H4 (cell line): ENCODE measurements around the gene ATOX1. TPM values are rescaled to one million over a fixed set of nuclear protein-coding genes. Genes with fewer than 3 reads are reported as not detected.
"Not testable (repeated sequence)": the region's sequence is repeated elsewhere in the genome, so short reads cannot be mapped to it uniquely, and the experiment has no call there.

Experiments
- DNase-seq: peaks from one replicate; pipeline ENCODE4 v3.0.0-alpha.2; 2015; ENCODE audit warnings: low spot score
- total RNA-seq: library from RNA; depleted of rRNA; stranded (reverse); fragments of >200 nt; shearing (Covaris generic); gene quantifications from 2 replicates; pipeline ENCODE4 v1.2.3, GENCODE V29; 2014; rRNA removed

The ATOX1 gene
- 85.3 and 121 TPM in 2 replicates for total RNA-seq

GRCh38 chr5:151758430-151759241, at the start of gene ATOX1:
TSS of gene ATOX1 (minus strand) at chr5:151758631. CDS start at chr5:151758551, 80 bp downstream.
- peak; percentile 76 for DNase-seq

DNA sequence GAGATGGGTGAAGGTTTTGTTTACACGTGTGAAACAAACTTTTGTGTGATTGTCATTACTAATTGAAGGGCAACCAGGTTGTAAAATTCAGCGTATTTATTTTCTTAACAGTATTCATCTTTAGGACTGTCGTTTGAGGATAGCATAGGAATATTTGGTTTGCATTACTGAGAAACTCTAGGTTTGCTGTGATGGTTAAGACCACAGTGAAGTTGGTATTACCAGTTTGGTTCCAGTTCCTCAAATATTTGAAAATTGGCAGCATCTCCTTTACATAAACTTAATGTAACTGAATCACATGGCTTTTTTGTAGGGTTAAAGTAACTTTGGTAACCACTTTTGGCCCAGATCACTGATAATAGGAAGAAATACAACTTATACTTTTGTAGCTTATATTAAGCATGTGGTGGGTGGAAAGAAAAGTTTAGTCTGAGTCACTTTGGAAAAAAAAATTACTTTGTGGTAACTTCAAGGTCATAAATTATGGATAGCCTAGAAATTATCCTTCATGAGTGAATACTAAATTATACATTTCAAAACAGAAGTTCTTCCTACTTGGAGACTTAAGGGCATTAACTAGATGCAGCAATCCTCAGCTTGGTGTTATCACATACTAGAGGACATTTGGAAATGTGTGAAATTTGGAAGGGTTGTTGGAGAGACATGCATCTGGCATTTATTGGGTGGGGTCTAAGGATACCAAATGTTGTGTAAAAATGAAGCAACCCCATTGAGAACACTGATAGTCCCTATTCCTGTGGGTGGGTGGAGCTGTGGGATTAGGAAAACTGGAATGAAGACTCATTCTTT, 47.2 kb upstream of the ATOX1 start:
- no peak for DNase-seq

DNA sequence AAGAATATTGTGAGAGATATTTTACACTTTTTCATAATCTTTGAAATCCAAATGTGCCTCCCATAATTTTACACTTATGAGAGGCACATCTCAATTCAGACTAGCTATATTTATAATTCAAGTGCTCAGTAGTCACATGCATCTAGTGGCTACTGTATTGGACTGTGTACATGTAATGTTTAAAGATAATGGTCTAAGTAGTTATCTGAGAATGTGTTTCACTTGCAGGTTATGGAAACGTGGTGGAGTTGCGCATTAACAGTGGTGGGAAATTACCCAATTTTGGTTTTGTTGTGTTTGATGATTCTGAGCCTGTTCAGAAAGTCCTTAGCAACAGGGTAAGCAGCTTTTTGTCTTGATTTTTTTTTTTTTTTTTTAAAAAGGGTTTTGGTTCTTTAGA, 42.1 kb upstream of the ATOX1 start:
- no peak for DNase-seq

DNA sequence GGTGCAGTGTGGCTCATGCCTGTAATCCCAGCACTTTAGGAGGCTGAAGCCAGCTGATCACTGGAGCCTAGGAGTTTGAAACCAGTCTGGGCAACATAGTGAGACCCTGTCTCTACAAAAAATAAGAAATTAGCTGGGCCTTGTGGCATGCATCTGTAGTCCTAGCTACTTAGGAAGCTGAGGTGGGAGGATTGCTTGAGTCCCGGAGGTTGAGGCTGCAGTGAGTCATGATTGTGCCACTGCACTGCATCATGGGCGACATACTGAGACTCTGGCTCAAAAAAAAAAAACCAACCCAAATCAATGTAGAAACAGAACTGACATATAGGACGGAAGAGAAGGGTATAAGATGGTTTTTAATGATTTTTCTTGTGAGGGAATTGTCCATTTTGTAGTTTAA, 41.0 kb upstream of the ATOX1 start:
- no peak for DNase-seq

DNA sequence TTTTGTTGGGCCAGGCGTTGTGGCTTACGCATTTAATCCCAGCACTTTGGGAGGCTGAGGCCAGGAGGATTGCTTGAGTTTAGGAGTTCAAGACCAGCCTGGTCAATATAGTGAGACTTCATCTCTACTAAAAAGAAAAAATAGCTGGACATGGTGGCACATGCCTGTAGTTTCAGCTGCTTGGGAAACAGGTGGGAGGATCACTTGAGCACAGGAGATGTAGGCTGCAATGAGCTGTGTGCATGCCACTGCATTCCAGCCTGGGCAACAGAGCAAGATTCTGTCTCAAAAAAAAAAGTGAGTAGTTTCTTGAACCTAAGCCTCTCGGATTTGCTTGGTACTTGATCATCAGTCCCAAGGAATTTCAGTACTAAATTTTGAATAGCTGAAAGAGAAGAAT, 40.2 kb upstream of the ATOX1 start:
- no peak for DNase-seq

- DNase-seq: no peak
Measured at GRCh38 chr5:151795426-151795825, 37.0 kb upstream of the ATOX1 start.

DNA sequence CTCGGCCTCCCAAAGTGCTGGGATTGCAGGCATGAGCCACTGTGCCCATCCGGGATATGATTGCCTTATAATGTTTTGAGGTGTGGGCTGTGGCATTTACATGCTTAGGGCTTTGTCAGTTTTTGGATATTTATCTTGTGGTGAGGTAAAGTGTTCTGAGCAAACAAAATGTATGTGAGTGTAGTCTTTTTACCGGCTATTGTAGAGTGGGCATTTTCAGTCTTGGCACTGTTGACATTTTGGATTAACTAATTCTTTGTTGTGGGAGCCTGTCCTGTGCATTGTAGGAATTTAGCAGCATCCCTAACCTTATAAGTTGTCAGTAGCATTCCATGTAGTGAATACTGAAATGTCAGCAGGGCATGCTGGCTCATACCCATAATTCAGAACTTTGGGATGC, 34.9 kb upstream of the ATOX1 start:
- DNase-seq: no peak

DNA sequence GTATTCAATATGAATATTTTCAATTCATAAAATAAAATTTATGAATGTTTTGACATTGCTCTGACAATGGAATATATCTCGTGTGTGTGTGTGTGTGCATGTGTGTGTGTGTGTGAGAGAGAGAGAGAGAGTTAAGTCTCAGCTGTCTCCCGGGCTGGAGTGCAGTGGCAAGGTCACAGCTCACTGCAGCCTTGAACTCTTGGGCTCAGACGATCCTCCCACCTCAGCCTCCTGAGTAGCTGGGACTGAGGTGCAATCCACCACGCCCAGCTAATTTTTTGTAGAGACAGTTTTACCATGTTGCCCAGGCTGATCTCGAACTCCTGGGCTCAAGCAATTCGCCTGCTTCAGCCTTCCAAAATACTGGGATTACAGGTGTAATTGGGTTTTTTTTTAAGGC, 29.4 kb upstream of the ATOX1 start:
- DNase-seq: no peak

DNA sequence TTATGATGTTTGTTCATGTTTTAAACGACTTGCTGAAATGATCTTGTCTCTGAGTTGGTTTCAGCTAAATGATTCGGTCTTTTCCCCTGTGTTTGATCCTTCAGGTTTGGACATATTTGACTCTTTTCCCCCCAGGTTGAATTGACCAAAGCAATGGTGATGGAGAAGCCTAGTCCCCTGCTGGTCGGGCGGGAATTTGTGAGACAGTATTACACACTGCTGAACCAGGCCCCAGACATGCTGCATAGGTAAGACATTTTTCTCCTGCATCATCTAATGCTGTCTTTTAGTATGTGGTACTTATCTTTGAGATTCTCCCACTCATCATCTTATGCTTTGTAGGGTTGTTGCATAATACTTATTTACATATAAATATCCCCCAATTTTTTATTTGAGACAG, 28.0 kb upstream of the ATOX1 start:
- no peak for DNase-seq

DNA sequence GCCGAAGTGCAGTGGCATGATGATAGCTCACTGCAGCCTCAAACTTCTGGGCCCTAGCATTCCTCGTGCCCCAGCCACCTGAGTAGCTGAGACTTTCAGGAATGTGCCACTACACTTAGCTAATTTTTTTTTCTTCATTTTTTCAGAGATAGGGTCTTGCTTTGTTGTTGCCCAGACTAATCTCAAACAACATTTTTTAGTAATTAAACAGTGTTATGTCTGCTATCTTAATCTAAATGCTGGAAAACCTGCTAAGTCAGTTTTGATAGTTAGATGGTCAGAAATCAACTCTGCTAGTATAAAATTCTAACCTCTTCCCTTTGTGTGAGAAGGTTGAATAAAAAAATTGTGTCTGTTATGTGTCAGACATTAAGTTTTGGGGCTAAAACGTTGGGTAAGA, 25.7 kb upstream of the ATOX1 start:
- no peak for DNase-seq

- not testable (repeated sequence) for DNase-seq
Measured at GRCh38 chr5:151783664-151784063, 25.2 kb upstream of the ATOX1 start.

GRCh38 chr5:151781201-151781600, 22.8 kb upstream of the ATOX1 start:
- no peak for DNase-seq

DNA sequence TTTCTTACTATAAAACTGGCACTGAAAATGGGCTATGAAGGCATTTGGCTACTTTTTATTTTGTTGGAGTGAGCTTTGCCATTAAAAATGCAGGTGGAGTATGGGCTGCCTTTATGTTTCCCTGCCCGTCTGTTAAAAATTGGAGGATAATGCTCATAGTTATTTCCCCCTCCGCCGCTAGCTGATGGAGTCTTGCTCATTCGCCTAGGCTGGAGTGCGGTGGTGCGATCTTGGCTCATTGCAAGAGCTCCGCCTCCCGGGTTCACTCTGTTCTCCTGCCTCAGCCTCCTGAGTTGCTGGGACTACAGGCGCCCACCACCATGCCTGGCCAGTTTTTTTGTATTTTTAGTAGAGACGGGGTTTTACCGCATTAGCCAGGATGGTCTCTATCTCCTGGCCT, 21.9 kb upstream of the ATOX1 start:
- no peak for DNase-seq

DNA sequence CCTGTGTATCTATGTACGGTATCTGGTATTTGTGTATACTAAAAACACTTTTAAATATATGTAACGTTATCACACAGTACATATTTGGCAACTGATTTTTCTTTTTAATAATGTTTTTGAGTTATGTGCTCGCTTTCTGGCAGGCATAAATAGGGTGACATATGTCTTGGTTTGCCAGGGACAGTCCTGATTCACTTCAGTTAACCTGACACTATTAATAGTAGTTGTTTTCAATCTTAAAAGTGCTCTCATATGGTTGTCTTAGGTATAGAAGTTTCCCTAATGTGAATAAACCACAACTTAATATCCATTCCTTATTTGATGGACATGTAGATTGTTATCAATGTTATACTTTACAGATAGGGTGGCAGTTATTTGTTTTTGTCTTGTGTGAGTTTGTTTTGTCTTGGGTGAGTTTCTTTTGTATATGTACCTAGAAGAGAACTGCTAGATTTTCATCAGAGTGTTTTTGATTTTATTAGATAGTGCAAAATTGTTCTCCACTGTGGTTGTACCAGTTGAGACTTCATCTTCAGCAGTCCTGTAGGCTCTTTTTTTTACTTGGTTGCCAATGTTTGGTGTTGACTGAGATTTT, 21.2 kb upstream of the ATOX1 start:
- DNase-seq: no peak

- no peak for DNase-seq
Measured at GRCh38 chr5:151775025-151775606, 16.7 kb upstream of the ATOX1 start.

DNA sequence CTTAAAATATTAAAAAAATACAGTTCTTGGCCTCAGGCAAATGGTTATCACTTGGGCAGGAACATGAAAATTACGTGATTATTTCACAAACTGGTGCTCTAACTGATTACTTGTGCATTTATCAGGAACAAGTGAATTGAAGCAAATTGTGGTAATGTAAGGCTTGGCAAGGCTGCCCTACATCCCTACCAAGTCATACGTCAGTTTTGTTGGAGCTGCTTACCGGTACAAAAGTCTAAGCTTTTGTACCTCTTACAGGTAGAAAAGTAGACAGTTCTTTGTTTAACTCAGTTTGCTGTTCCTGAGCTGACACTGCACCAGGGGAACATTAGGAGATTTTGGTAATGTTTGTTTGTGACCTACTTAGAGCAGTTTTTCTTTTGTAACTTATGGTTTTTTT, 15.5 kb upstream of the ATOX1 start:
- no peak for DNase-seq

- DNase-seq: no peak
Measured at GRCh38 chr5:151772846-151773561, 14.6 kb upstream of the ATOX1 start.

GRCh38 chr5:151772029-151772845, 13.8 kb upstream of the ATOX1 start:
- peak; percentile 17 for DNase-seq

DNA sequence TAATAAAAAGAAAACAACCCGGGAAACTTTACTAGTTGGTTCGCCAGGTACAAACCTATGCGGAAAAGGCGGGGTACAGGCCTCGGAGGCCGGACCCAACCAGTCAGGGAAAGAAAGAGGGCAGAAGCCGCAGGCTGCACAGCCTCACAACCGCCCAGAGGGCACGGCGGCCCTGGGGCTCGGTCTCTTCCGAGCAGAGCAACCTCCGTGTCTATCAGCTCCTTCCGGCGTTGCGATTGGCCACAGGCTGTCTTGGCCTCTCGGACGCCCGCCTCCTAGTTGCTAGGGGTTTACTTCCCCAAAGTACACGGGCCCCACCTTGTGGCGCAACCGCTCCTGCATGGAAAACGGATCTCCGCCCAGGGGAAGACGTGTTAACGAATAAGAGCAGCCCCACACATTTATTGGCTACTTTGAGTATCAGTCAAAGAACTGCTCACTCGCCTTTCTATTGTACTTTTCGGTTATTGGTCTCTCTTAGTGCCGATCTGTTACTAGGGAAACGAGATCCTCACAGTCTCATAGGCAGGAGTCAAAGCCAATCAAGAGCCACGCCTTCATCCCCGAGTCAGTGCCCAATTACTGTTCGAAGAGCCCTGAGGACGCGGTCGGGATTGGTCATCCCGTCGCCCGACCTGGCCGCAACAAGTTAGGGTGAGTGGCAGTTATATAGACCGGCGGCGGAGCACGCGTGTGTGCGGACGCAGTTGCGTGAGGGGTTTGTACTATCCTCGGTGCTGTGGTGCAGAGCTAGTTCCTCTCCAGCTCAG, 13.0 kb upstream of the ATOX1 start, which contains the start of gene G3BP1:
Gene G3BP1, plus strand, starts transcription at position 696 of the 770 bp plus-strand sequence. CDS start 14,667 bp downstream, outside the sequence.
- peak; percentile 100 for DNase-seq
